ENCODE results near the gene RAB35.

The RAB35 gene

GRCh38 chr12:120071493-120072020 lies 45.0 kb downstream of the RAB35 start:
- Histone ChIP-seq H2BK120ac (ENCODE audit: low read depth, low read length) (no peak overlapping the region), H2AK5ac (ENCODE audit: low read length) (no peak overlapping the region), H2BK15ac (replicated peaks; ENCODE audit: low read depth) (no peak overlapping the region), H3K4me3 (ENCODE audit: low read length) (no peak overlapping the region), H3K27me3 (ENCODE audit: insufficient read depth, low read length, poor library complexity) (no peaks in the 10 kb centered on the region), H3K4ac (ENCODE audit: low read depth, low read length) (no peak overlapping the region), H4K5ac (ENCODE audit: low read length) (no peak overlapping the region), H3K9ac (ENCODE audit: low read length) (no peak overlapping the region), H3K18ac (ENCODE audit: low read length) (no peak overlapping the region), H3K56ac (ENCODE audit: low read length) (no peak overlapping the region), H3K4me2 (ENCODE audit: low read length) (no peak overlapping the region), H2BK5ac (ENCODE audit: low read length) (no peak overlapping the region), H4K8ac (ENCODE audit: low read depth, low read length) (no peak overlapping the region), H3K27ac (ENCODE audit: low read depth, low read length) (no peak overlapping the region), H3K4me1 (ENCODE audit: control insufficient read depth, low read depth, low read length) (no peaks in the 10 kb centered on the region), H3K79me2 (ENCODE audit: control insufficient read depth, insufficient read depth, low read length) (no peaks in the 10 kb centered on the region), H3K23ac (ENCODE audit: low read length) (no peak overlapping the region), H3K79me1 (ENCODE audit: low read length) (no peaks in the 10 kb centered on the region), H3K36me3 (ENCODE audit: control insufficient read depth, insufficient read depth, low read length) (no peaks in the 10 kb centered on the region)
- no peak for DNase-seq
- WGBS (ENCODE audit: extremely low coverage, insufficient coverage, low lambda C conversion rate), result no CpG with 5 or more reads among the region's 6 CpGs

GRCh38 chr12:120069278-120069677 lies 47.3 kb downstream of the RAB35 start:
- Histone ChIP-seq H3K79me2 (ENCODE audit: control insufficient read depth, insufficient read depth, low read length) (no peaks in the 10 kb centered on the region), H3K27ac (ENCODE audit: low read depth, low read length) (no peak overlapping the region), H2BK15ac (replicated peaks; ENCODE audit: low read depth) (no peak overlapping the region), H2BK5ac (ENCODE audit: low read length) (no peak overlapping the region), H3K4me1 (ENCODE audit: control insufficient read depth, low read depth, low read length) (no peaks in the 10 kb centered on the region), H3K23ac (ENCODE audit: low read length) (no peak overlapping the region), H3K9ac (ENCODE audit: low read length) (no peak overlapping the region), H2BK120ac (ENCODE audit: low read depth, low read length) (no peak overlapping the region), H3K27me3 (ENCODE audit: insufficient read depth, low read length, poor library complexity) (no peaks in the 10 kb centered on the region), H3K36me3 (ENCODE audit: control insufficient read depth, insufficient read depth, low read length) (no peaks in the 10 kb centered on the region), H4K8ac (ENCODE audit: low read depth, low read length) (no peak overlapping the region), H3K4me3 (ENCODE audit: low read length) (no peak overlapping the region), H3K4ac (ENCODE audit: low read depth, low read length) (no peak overlapping the region), H3K56ac (ENCODE audit: low read length) (no peak overlapping the region), H3K79me1 (ENCODE audit: low read length) (no peaks in the 10 kb centered on the region), H2AK5ac (ENCODE audit: low read length) (no peak overlapping the region), H4K5ac (ENCODE audit: low read length) (no peak overlapping the region), H3K18ac (ENCODE audit: low read length) (no peak overlapping the region), H3K4me2 (ENCODE audit: low read length) (no peak overlapping the region)
- WGBS (ENCODE audit: extremely low coverage, insufficient coverage, low lambda C conversion rate), result no CpG with 5 or more reads among the region's 5 CpGs
- no peak for DNase-seq

GRCh38 chr12:120067901-120068300 lies 48.7 kb downstream of the RAB35 start:
- Histone ChIP-seq H3K4me1 (ENCODE audit: control insufficient read depth, low read depth, low read length) (no peaks in the 10 kb centered on the region), H3K9ac (ENCODE audit: low read length) (no peak overlapping the region), H3K79me2 (ENCODE audit: control insufficient read depth, insufficient read depth, low read length) (no peaks in the 10 kb centered on the region), H3K23ac (ENCODE audit: low read length) (no peak overlapping the region), H4K8ac (ENCODE audit: low read depth, low read length) (no peak overlapping the region), H3K27me3 (ENCODE audit: insufficient read depth, low read length, poor library complexity) (no peaks in the 10 kb centered on the region), H3K56ac (ENCODE audit: low read length) (no peak overlapping the region), H3K4ac (ENCODE audit: low read depth, low read length) (no peak overlapping the region), H3K79me1 (ENCODE audit: low read length) (no peaks in the 10 kb centered on the region), H3K4me2 (ENCODE audit: low read length) (no peak overlapping the region), H3K18ac (ENCODE audit: low read length) (no peak overlapping the region), H2AK5ac (ENCODE audit: low read length) (no peak overlapping the region), H3K27ac (ENCODE audit: low read depth, low read length) (no peak overlapping the region), H3K4me3 (ENCODE audit: low read length) (no peak overlapping the region), H4K5ac (ENCODE audit: low read length) (no peak overlapping the region), H2BK15ac (replicated peaks; ENCODE audit: low read depth) (no peak overlapping the region), H3K36me3 (ENCODE audit: control insufficient read depth, insufficient read depth, low read length) (no peaks in the 10 kb centered on the region), H2BK120ac (ENCODE audit: low read depth, low read length) (no peak overlapping the region), H2BK5ac (ENCODE audit: low read length) (no peak overlapping the region)
- no peak for DNase-seq
- no CpG with 5 or more reads among the region's 3 CpGs for WGBS (ENCODE audit: extremely low coverage, insufficient coverage, low lambda C conversion rate)

- Histone ChIP-seq H3K27me3 (ENCODE audit: insufficient read depth, low read length, poor library complexity) (no peaks in the 10 kb centered on the region), H3K79me2 (ENCODE audit: control insufficient read depth, insufficient read depth, low read length) (no peaks in the 10 kb centered on the region), H2BK5ac (ENCODE audit: low read length) (no peak overlapping the region)
Observed at GRCh38 chr12:120067084-120067869, 49.3 kb downstream of the RAB35 start.

GRCh38 chr12:120066341-120066740 lies 50.2 kb downstream of the RAB35 start:
- no peak overlapping the region for H4K8ac ChIP-seq (ENCODE audit: low read depth, low read length)
- no peak overlapping the region for H4K5ac ChIP-seq (ENCODE audit: low read length)
- no peak overlapping the region for H3K4me3 ChIP-seq (ENCODE audit: low read length)
- no peaks in the 10 kb centered on the region for H3K79me2 ChIP-seq (ENCODE audit: control insufficient read depth, insufficient read depth, low read length)
- no peak overlapping the region for H3K4ac ChIP-seq (ENCODE audit: low read depth, low read length)
- no peak overlapping the region for H3K18ac ChIP-seq (ENCODE audit: low read length)
- no peak overlapping the region for H3K4me2 ChIP-seq (ENCODE audit: low read length)
- H2BK15ac ChIP-seq (replicated peaks; ENCODE audit: low read depth), result no peak overlapping the region
- H3K79me1 ChIP-seq (ENCODE audit: low read length), result no peaks in the 10 kb centered on the region
- DNase-seq, result no peak
- no peak overlapping the region for H3K9ac ChIP-seq (ENCODE audit: low read length)
- H2BK120ac ChIP-seq (ENCODE audit: low read depth, low read length), result no peak overlapping the region
- no peak overlapping the region for H2BK5ac ChIP-seq (ENCODE audit: low read length)
- no peaks in the 10 kb centered on the region for H3K36me3 ChIP-seq (ENCODE audit: control insufficient read depth, insufficient read depth, low read length)
- H3K4me1 ChIP-seq (ENCODE audit: control insufficient read depth, low read depth, low read length), result no peaks in the 10 kb centered on the region
- H3K27ac ChIP-seq (ENCODE audit: low read depth, low read length), result no peak overlapping the region
- H3K23ac ChIP-seq (ENCODE audit: low read length), result no peak overlapping the region
- WGBS (ENCODE audit: extremely low coverage, insufficient coverage, low lambda C conversion rate), result no CpG with 5 or more reads among the region's 2 CpGs
- H2AK5ac ChIP-seq (ENCODE audit: low read length), result no peak overlapping the region
- H3K56ac ChIP-seq (ENCODE audit: low read length), result no peak overlapping the region
- H3K27me3 ChIP-seq (ENCODE audit: insufficient read depth, low read length, poor library complexity), result no peaks in the 10 kb centered on the region

More at GRCh38 chr12:120067084-120067869, 49.3 kb downstream of the RAB35 start:
- H3K18ac ChIP-seq (ENCODE audit: low read length), result no peak overlapping the region
- H4K5ac ChIP-seq (ENCODE audit: low read length), result no peak overlapping the region
- no peak overlapping the region for H4K8ac ChIP-seq (ENCODE audit: low read depth, low read length)
- no peak overlapping the region for H3K27ac ChIP-seq (ENCODE audit: low read depth, low read length)
- no peak overlapping the region for H2AK5ac ChIP-seq (ENCODE audit: low read length)
- DNase-seq, result no peak
- H3K79me1 ChIP-seq (ENCODE audit: low read length), result no peaks in the 10 kb centered on the region
- no peaks in the 10 kb centered on the region for H3K36me3 ChIP-seq (ENCODE audit: control insufficient read depth, insufficient read depth, low read length)
- no peak overlapping the region for H3K4ac ChIP-seq (ENCODE audit: low read depth, low read length)
- no peak overlapping the region for H3K4me2 ChIP-seq (ENCODE audit: low read length)
- H3K56ac ChIP-seq (ENCODE audit: low read length), result no peak overlapping the region
- H3K9ac ChIP-seq (ENCODE audit: low read length), result no peak overlapping the region
- no peak overlapping the region for H2BK120ac ChIP-seq (ENCODE audit: low read depth, low read length)
- no CpG with 5 or more reads among the region's 3 CpGs for WGBS (ENCODE audit: extremely low coverage, insufficient coverage, low lambda C conversion rate)
- H2BK15ac ChIP-seq (replicated peaks; ENCODE audit: low read depth), result no peak overlapping the region
- H3K4me1 ChIP-seq (ENCODE audit: control insufficient read depth, low read depth, low read length), result no peaks in the 10 kb centered on the region
- no peak overlapping the region for H3K23ac ChIP-seq (ENCODE audit: low read length)
- no peak overlapping the region for H3K4me3 ChIP-seq (ENCODE audit: low read length)
